SK-MEL-5 (cell line): Measurements from ENCODE around the gene ACTL6B. TPM values are rescaled to one million over a fixed set of nuclear protein-coding genes. Genes with fewer than 3 reads are reported as not detected.
"Not testable (repeated sequence)": the region's sequence is repeated elsewhere in the genome, so short reads cannot be mapped to it uniquely, and the experiment has no call there.

Experiments
- DNase-seq: peaks from one replicate; pipeline ENCODE4 v3.0.0-alpha.2; 2016; ENCODE audit warnings: low read depth, low spot score
- in situ Hi-C: cut with HindIII; loops from 2 replicates; pipeline ENCODE4 v1.10.0; 2016; ENCODE audit warnings: low sequenced_read_pairs, high pct_unique_total_duplicates, low pct_unique_long_range_greater_than_20kb
- total RNA-seq: library from RNA; depleted of rRNA; stranded (reverse); fragments of >200 nt; shearing (Covaris generic); gene quantifications from 2 replicates; pipeline ENCODE4 v1.2.3, GENCODE V29; 2014

The ACTL6B gene
- total RNA-seq, 1 experiment from 2014 or later = not detected

DNA sequence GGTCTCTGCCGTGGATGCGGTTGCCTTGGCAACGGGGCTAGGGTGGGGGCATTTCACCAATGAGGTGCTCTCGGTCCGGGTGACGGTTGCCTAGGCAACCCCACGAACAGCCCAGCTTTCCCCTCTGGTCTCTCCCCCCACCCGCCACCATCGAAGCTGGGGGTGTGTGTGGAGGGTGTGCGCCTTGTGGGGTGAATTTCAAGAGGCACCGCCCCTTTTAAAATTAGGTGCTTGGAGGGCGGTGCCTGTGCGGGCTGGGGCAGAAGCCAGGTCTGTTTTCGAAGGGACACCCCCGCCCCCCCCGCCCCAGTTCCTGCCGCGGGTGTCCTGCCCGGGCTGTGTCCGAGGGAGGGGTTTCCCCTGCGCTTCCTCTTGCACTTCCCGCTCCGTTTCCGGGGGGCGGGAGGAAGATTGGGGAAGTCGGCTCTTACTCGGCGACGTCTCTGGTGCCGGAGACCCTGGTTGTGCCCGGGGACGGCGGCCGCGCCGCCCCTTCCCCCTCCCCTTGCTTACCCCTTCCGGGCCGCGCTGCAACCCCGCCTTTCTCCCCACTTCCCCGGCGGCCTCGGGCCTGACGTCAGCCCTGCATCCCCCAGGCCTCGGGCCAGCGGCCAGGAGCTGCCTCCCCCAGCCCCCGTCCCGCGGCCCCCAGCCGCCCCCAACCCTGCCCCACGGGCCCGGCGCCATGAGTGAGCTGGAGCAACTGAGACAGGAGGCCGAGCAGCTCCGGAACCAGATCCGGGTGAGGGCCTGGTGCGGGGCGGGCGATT is 19.5 kb upstream of the ACTL6B start:
- in situ Hi-C loops = no loop called here
- DNase-seq = peak; percentile 40

DNA sequence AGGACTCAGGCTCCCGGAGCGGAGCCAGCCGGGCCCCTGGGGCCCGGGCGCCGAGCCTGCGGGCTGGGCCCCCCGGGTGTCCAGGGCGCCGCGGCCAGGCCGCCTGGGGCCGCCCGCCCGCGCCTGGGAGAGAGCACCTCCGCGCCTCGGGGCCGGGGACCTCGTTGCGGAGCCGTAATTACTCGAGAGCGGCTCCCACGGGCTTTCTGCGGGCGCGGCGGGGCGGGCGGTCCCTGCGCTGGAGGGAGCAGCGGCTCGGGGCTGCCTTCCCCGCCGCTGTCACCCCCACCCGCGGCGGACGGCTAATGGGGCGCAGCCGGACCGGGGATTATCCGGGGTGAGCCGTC is 18.8 kb upstream of the ACTL6B start:
- DNase-seq = no peak
- in situ Hi-C loops = no loop called here

DNA sequence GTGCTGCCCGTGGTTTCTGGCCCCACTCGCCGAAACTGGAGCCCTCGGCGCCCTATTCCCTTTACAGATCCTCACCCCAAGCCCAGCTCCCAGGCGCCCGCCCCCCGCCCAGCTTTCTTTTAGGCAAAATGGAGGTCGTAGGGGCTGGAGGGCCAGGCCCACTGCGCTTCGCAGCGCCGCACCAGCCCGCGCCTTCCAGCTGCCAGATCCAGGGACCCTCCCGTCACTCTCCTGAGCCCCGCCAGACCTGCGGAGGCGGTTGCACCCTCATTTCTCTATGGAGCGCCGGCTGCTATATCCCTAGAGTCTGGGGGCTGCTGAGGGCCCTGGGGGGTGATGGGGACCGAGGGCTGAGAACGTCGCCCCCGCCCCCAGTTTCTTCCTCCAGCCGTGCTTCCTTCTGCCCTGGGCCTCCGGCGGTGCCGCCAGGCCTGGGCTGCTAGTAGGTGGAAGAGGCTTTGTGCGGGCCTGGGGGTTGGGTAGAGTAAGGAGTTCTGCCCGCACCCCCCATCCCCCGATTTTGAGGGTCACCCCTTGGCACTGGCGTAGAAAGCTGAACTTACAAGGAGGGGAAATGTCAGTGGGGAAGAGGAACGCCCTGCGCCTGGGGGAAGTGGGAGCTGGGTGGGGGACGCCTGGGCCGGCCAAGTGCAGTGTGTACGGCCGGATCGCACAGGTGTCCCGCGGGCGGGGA is 18.3 kb upstream of the ACTL6B start:
- in situ Hi-C loops = no loop called here
- no peak for DNase-seq

DNA sequence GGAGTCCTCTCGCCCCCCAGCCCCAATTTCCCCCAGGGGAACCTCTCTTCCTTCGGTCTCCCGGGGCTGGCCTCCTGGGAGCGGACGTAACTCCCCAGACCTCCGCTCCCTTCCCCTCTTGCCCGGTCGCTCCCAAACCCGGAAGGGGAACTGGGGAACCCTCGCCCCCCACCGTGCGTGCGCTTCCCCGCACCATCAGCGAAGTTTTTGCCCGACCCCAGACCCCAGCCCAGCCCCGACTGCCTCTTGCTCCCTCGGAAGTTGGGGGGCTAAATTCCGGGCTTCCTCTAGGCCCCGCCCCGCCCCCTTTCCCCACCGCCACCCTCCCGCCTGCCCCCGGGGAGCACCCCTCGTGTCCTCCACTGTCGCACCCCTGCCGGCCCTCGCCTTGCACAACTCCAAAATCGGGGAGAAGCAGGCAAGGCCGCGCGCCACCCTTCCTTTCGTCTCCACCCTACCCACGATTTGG is 17.7 kb upstream of the ACTL6B start:
- no peak for DNase-seq
- in situ Hi-C loops = no loop called here

DNA sequence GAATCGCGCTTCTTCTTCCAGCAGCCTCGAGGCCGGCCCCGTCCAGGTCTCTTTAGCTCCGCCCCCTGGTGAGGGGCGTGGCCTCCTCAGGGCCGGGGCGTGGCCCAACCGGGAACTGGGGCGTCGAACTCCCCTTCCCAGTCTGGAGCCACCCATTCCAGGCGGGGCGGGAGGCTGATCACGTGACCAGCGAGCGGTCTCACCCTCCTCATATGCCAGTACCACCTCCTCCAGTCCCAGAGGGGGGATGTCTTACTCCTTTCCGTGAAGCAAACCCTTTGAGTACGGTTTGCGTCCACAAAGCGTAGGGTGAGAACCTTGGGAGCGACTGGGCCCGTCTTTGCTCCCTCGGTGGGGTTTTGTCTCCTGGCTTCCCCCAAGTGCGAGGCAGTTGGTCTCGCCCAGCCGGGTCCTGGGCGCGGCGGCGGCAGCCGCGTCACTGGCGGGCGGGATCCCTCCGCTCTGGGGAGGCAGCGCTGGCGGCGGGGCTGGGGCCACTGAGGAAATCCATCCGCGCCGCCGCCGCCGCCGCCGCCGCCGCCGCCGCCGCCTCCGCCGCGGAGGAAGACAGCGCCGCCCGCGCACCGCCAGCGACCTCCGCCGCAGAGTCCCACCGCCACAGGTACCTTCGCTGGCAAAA is 17.2 kb upstream of the ACTL6B start, which contains the start of gene GNB2:
TSS of gene GNB2 (plus strand) at position 439 of the 640 bp plus-strand sequence. CDS start 2,526 bp downstream, outside the sequence.
- in situ Hi-C loops = no loop called here
- DNase-seq = peak; percentile 100

DNA sequence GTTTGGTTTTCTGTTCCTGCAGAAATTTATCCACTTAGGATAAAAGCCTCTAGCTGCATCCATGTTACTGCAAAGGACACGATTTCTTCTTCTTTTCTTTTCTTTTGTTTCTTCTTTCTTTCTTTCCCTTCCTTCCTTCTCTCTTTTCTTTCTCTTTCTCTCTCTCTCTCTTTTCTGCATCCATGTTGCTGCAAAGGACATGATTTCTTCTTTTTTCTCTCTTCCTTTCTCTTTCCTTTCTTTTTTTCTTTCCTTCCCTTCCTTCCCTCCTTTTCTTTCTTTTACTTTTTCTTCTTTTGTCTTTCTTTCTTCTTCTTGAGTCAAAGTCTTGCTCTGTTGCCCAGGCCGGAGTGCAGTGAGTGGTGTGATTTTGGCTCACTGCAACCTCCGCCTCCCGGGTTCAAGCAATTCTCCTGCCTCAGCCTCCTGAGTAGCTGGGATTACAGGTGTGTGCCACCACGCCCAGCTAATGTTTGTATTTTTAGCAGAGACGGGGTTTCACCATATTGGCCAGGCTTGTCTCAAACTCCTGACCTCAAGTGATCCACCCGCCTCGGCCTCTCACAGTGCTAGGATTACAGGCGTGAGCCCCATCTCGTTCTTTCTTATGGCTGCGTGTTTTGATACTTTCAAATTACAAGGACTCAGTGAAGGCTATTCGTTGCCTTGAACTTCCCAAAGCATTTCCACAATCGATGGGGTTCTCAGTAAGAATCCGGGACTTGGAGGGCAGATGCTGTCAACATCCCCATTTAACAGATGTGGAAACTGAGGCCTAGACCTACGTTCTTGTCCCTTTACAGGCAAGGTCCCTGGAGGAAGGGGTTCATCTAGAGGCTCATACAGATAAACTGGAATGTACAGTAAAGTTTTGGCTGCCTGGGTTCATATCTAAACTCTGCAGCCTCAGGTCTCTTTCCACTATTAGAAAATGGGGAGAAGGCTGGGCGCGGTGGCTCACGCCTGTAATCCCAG is 15.4 kb upstream of the ACTL6B start:
- in situ Hi-C loops = no loop called here
- no peak for DNase-seq

DNA sequence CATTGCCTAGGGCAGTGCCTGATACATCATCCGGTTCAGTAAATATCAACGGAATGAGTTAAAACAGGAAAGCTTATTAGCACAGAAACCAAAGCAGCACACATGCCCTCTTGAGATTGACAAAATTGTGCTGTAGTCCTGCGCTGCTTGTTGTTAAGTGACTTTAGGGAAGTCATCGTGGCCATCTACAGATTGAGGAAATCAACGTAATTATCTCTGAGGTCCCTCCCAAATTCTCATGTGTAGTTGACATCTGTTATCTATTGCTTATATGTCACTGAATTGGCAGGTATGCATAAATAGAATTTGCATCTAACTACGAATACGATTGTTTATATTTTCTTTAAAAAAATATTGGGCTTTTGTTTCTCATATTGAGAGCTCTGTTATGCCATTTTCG is 13.8 kb upstream of the ACTL6B start:
- no peak for DNase-seq
- in situ Hi-C loops = no loop called here

DNA sequence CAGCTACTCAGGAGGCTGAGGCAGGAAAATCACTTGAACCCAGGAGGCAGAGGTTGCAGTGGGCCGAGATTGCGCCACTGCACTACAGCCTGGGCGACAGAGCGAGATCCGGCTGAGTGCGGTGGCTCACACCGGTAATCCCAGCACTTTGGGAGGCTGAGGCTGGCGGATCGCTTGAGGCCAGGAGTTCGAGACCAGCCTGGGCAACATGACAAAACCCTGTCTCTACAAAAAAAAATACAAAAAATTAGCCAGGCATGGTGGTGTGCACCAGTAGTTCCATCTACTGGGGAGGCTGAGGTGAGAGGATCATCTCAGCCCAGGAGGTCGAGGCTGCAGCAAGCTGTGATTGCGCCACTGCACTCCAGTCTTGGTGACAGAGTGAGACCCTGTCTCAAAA is 12.9 kb upstream of the ACTL6B start:
- in situ Hi-C loops = not testable (repeated sequence)

DNA sequence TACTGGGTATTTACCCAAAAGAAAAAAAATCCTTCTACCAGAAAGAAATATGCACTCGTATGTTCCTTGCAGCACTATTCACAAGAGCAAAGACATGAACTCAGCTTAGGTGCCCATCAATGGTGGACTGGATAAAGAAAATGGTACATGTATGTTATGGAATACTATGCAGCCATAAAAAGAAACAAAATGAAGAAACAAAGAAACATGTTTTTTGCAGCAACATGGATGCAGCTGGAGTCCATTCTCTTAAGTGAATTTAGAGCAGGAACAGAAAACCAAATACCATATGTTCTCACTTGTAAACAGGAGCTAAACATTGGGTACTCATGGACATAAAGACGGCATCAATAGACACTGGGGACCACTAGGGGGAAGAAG is 11.8 kb upstream of the ACTL6B start:
- in situ Hi-C loops = no loop called here
- DNase-seq = no peak

More for the DNA sequence above, 12.9 kb upstream of the ACTL6B start:
- DNase-seq = not testable (repeated sequence)

DNA sequence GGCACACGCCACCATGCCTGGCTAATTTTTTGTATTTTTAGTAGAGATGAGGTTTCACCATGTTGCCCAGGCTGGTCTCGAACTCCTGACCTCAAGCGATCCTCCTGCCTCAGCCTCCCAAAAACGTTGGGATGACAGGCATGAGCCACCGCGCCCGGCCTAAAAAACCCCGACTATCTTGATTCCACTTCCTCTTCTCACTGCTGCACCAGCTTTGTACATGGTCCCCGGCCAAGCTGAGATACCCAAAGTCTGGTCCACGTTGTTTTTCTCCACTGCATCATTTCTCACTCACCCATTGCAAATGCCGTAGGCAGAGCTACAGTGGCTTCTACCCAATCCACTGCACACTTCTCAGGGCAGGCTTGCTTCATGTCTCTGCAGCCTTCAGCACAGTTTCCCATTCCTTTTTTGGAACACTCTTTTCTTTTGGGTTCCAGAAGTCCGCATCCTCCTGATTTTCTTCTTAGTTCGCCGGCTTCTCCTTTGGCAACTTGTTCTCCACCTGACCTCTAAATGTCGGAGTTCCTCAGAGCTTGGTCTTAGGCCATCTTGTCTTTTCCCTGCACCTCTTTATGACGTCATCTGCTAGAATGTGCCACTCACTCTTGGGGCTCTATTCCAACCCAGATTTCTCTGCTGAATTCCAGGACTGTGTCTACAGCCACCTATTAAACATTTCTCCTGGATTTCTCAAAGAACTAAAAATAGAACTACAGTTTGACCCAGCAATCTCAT is 11.3 kb upstream of the ACTL6B start:
- in situ Hi-C loops = no loop called here

DNA sequence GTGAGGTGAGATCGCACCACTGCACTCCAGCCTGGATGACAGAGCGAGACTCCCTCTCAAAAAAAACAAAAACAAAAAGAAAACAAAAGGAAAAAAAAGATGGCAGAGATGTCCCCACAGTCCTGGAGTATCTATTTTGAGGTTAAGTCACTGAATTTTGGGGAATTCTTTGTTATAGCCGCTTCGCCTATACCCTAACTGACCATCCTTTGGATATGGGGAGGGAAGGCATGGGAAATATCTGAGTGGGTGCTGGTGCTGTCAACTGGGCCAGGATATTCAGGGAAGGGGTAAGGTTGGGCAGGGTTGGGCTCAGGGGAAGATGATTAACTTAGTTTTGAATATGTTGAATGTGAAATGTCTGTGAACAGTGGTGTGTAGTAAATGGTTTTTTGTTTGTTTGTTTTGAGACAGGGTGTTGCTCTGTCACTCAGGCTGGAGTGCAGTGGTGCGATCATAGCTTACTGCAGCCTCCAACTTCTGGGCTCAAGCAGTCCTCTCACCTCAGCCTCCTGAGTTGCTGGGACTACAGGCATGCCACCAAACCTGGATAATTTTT is 9.0 kb upstream of the ACTL6B start:
- no peak for DNase-seq
- in situ Hi-C loops = no loop called here

More for the DNA sequence above, 11.3 kb upstream of the ACTL6B start:
- DNase-seq = no peak

DNA sequence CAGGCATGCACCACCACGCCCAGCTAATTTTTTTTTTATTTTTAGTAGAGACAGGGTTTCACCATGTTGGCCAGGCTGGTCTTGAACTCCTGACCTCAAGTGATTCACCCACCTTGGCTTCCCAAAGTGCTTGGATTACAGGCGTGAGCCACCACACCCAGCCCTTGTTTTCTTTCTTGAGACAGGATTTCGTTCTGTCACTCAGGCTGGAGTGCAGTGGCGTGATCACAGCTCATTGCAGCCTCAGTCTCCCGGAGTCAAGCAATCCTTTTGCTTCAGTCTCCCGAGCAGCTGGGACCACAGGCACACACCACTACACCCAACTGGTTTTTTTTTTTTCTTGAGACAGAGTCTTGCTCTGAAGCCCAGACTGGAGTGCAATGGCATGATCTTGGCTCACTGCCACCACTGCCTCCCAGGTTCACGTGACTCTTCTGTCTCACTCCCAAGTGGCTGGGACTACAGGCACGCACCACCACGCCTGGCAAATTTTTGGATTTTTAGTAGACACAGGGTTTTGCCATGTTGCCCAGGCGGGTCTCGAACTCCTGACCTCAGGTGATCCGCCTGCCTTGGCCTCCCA is 6.0 kb upstream of the ACTL6B start:
- in situ Hi-C loops, DNase-seq: not testable (repeated sequence)

DNA sequence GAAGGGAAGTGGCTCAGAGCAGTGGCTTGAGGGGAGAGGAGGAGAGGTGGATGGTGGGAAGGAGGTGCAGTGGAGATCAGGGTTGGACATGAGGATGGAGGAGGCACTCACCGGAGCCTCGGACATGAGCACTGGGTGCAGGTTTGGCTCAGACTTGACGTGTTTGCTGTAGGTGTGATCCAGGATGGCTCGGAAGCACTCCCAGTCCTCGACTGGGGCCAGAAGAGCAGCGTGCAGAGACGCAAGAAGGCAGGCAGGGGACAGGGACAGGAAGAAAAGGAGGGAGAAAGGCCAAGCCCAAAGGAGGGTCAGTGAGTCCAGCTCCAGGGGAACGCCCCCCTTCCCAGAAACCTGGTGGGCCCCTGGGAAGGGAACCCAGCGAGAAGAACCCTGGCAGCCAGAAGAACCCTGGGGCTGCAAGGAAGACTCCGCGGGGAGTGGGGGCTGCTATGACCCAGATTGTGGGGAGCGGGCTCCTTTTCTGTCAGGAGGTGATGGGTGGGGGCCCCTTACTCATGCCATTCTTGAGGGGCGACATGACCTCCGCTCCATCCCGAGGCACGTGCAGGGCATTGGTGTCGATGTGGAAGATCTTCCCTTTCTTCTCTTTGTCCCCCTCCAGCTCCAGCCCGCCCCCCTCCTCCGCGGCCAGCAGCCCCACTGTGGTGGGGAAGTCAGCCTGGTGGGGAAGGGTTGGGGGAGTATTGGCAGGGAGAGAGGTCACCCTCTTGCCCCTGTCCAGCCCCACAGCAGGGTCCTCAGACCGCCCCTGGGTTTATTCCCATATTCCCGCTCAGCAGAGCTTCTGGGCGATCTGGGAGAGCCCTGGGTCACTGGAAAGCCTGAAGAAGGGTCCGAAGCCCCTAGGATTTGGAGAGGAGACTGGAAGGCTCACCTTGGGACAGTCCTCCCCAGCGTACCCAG is 1.1 kb downstream of the ACTL6B start:
- no peak for DNase-seq
- in situ Hi-C loops = no loop called here

DNA sequence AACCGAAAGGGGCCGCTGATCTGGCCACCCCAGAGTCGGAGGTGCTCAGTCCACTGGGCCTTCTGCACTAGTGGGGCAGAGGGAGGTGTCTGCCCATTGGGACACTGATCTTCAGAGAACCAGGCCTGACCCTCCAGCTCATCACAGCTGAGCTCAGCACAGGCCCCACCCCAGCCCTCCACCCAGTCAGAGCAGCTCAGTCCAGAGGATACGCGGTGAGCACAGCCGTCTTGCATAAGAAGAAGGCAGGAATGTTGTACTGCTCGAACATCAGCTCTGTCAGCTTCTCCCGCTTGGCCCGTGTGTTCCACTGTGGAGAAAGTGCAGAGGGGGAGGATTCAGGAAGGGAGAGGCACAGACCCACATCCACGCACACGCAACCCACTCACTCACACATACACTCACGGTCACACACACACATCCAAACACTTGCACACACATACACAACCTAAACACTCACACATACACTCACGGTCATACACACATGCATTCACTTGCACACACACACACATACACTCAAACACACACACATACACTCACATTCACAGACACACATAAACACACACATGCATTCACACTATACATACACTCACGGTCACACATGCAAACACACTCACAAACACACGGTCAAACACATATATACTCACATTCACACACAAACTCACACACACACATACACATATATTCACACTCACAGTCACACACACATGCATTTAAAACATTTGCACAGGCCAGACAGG is 6.3 kb downstream of the ACTL6B start:
- in situ Hi-C loops = no loop called here
- DNase-seq = no peak

DNA sequence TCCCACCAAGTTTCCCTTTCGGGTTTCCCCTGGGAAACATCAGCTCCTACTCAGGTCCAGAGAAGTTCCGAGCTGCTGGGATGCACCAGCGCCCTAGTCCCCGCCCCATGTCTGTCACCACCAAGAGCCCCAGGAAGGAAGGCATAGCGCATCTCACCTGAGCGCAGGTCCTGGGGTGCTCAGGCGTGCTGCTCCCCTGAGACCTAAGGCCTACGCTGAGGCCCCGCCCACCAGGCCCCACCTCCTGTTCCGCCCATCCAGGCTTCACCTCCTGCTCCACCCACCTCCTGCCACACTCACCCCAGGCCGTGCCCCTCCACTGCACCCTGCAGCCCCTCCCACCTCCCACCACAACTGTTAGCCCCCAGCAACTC is 13.7 kb downstream of the ACTL6B start:
- DNase-seq = peak; percentile 48

More for the DNA sequence above, 13.7 kb downstream of the ACTL6B start:
- in situ Hi-C loops = no loop called here
